GM12892 (cell line): ENCODE measurements around the gene SIK3.

Experiments used
- POLR2A ChIP-seq: IDR thresholded peaks from 2 replicates; pipeline ENCODE4 v1.6.1; 2011; ENCODE audit warnings: low read depth, low read length, control low read depth
- POLR2AphosphoS5 ChIP-seq: IDR thresholded peaks from 2 replicates; pipeline ENCODE4 v1.6.1; 2011; ENCODE audit warnings: low read depth, low read length, control low read depth
- TAF1 ChIP-seq: IDR thresholded peaks from 2 replicates; pipeline ENCODE4 v1.6.1; 2011; ENCODE audit warnings: low read depth, mild to moderate bottlenecking, control low read depth, low read length, borderline replicate concordance

- TF ChIP-seq POLR2A (no peak), POLR2AphosphoS5 (no peak), TAF1 (no peak)
Observed at GRCh38 chr11:116836632-116836991, 261.6 kb downstream of the SIK3 start.
